MCF 10A (cell line): ENCODE measurements around the gene IVNS1ABP. TPM values are rescaled to one million over a fixed set of nuclear protein-coding genes. Genes with fewer than 3 reads are reported as not detected.
"Not testable (repeated sequence)": the region's sequence is repeated elsewhere in the genome, so short reads cannot be mapped to it uniquely, and the experiment has no call there.

ENCODE experiments used
- BruUV-seq: library from RNA; stranded (reverse); fragments of 400-500 nt; replicated peaks from 2 replicates; lab custom pipeline; 2021; lab: Mats Ljungman, UMichigan
- CTCF ChIA-PET: fragments of 300-600 bp; sonication (Branson Sonifier 250); formaldehyde crosslinking; extraction: SDS; loops from one replicate; lab custom pipeline; 2021; ENCODE audit warnings: antibody characterized with exemption, inconsistent platforms; lab: Yijun Ruan, JAX
- POLR2A ChIA-PET: fragments of 300-600, 350-650 bp; sonication (Branson Sonifier 250); formaldehyde crosslinking; extraction: SDS; loops from one replicate; lab custom pipeline; 2020; ENCODE audit warnings: antibody characterized with exemption, inconsistent platforms; lab: Yijun Ruan, JAX
- DNase-seq: peaks from one replicate; pipeline ENCODE4 v3.0.0-alpha.2; 2018; ENCODE audit not compliant: unreplicated experiment
- H3K27ac Mint-ChIP-seq: one replicate; pipeline ENCODE4 v1.8.0; 2022; ENCODE audit warnings: mild to moderate bottlenecking, low read depth, mixed read lengths; ENCODE audit not compliant: unreplicated experiment
- H3K27me3 Mint-ChIP-seq: one replicate; pipeline ENCODE4 v1.8.0; 2022; ENCODE audit warnings: mixed read lengths; ENCODE audit not compliant: insufficient read depth, unreplicated experiment
- H3K36me3 Mint-ChIP-seq: one replicate; pipeline ENCODE4 v1.8.0; 2022; ENCODE audit warnings: mild to moderate bottlenecking, moderate library complexity, mixed read lengths; ENCODE audit not compliant: insufficient read depth, unreplicated experiment
- H3K4me1 Mint-ChIP-seq: one replicate; pipeline ENCODE4 v1.8.0; 2022; ENCODE audit warnings: mixed read lengths; ENCODE audit not compliant: insufficient read depth, unreplicated experiment
- H3K4me3 Mint-ChIP-seq: one replicate; pipeline ENCODE4 v1.8.0; 2022; ENCODE audit warnings: mild to moderate bottlenecking, moderate library complexity, mixed read lengths; ENCODE audit not compliant: unreplicated experiment
- H3K9me3 Mint-ChIP-seq: one replicate; pipeline ENCODE4 v1.8.0; 2022; ENCODE audit warnings: mixed read lengths; ENCODE audit not compliant: unreplicated experiment
- intact Hi-C: fragments of 100-400 bp; cut with micrococcal nuclease; formaldehyde crosslinking; loops from 2 replicates; pipeline ENCODE4 v1.14.1; 2022
- total RNA-seq: library from RNA; stranded (reverse); gene quantifications from 2 replicates; pipeline ENCODE4 v1.2.3, GENCODE V29; 2022
- TF ChIP-seq, protein P1 (sequence below): fragments of 200-600 bp; IDR thresholded peaks from one replicate; pipeline ENCODE4 v1.8.0; 2022; ENCODE audit warnings: antibody characterized with exemption, mild to moderate bottlenecking; ENCODE audit not compliant: unreplicated experiment

Gene IVNS1ABP
- total RNA-seq, 1 experiment from 2014 or later = 92.0 TPM

DNA sequence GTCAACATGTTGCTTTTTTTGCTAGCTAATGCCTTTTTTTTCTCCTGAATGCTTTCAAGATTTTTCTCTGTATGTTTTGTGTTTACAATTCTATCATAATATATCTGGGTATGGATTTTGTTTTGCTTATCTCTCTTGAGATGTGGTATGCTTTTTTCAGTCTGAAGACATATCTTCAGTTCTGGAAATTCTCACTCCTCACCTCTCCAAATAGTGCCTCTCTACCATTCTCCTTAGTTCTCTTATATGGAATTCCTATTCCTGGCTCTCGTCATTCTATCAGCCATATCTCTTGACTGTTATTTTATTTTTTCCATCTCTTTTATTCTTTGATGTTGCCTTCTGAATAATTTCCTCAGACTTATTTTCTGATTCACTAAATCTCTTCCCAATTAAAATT is 58.4 kb downstream of the IVNS1ABP start:
- Mint-ChIP-seq H3K27me3 (no peaks in the 10 kb centered on the region), H3K4me1 (no peaks in the 10 kb centered on the region), H3K27ac (no peak overlapping the region), H3K9me3 (no peaks in the 10 kb centered on the region), H3K4me3 (no peak overlapping the region), H3K36me3 (no peaks in the 10 kb centered on the region)
- TF ChIP-seq, protein P1, sequence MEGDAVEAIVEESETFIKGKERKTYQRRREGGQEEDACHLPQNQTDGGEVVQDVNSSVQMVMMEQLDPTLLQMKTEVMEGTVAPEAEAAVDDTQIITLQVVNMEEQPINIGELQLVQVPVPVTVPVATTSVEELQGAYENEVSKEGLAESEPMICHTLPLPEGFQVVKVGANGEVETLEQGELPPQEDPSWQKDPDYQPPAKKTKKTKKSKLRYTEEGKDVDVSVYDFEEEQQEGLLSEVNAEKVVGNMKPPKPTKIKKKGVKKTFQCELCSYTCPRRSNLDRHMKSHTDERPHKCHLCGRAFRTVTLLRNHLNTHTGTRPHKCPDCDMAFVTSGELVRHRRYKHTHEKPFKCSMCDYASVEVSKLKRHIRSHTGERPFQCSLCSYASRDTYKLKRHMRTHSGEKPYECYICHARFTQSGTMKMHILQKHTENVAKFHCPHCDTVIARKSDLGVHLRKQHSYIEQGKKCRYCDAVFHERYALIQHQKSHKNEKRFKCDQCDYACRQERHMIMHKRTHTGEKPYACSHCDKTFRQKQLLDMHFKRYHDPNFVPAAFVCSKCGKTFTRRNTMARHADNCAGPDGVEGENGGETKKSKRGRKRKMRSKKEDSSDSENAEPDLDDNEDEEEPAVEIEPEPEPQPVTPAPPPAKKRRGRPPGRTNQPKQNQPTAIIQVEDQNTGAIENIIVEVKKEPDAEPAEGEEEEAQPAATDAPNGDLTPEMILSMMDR = no peak
- BruUV-seq = no TSS peak
- no peak for DNase-seq
- ChIA-PET POLR2A (no interaction called here), CTCF (no interaction called here)
- intact Hi-C loops = no loop called here

DNA sequence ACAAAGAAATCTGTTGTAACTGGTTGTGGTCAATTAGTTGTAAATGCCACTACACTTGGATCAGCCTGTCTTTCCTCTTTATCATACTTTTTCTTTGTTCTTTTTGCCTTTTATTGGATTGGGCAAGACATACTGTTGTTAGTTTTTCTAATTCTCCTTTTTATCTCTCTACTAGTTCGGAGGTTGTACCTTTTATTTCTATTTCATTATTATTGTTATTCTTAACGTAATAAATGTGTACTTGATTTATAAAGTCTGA is 59.2 kb downstream of the IVNS1ABP start:
- H3K4me3 Mint-ChIP-seq = no peak overlapping the region
- POLR2A ChIA-PET = no interaction called here
- CTCF ChIA-PET = no interaction called here

DNA sequence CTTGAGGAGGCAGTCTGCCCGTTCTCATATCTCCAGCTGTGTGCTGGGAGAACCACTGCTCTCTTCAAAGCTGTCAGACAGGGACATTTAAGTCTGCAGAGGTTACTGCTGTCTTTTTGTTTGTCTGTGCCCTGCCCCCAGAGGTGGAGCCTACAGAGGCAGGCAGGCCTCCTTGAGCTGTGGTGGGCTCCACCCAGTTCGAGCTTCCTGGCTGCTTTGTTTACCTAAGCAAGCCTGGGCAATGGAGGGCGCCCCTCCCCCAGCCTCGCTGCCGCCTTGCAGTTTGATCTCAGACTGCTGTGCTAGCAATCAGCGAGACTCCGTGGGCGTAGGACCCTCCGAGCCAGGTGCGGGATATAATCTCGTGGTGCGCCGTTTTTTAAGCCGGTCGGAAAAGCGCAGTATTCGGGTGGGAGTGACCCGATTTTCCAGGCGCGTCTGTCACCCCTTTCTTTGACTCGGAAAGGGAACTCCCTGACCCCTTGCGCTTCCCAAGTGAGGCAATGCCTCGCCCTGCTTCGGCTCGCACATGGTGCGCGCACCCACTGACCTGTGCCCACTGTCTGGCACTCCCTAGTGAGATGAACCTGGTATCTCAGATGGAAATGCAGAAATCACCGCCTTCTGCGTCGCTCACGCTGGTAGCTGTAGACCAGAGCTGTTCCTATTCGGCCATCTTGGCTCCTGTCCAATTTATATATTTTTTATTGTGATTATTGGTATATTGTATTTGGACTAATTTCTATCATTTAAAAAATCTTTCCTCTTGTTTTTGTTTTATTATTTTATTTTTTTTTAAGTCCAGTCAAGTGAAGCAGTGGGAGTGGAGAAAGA is 59.7 kb downstream of the IVNS1ABP start:
- DNase-seq, H3K4me3 Mint-ChIP-seq, H3K27me3 Mint-ChIP-seq, BruUV-seq, H3K4me1 Mint-ChIP-seq, H3K27ac Mint-ChIP-seq, CTCF ChIA-PET, intact Hi-C loops, H3K9me3 Mint-ChIP-seq, H3K36me3 Mint-ChIP-seq: not testable (repeated sequence)
- POLR2A ChIA-PET = interaction anchor here (0.7 kb wide), 1 partner anchor 74 kb away, joined by 3 read pairs; no protein-coding TSS in a partner anchor

More for the DNA sequence above, 59.2 kb downstream of the IVNS1ABP start:
- TF ChIP-seq, protein P1 = no peak
- no peak overlapping the region for H3K27ac Mint-ChIP-seq
- no TSS peak for BruUV-seq
- no peak for DNase-seq
- H3K9me3 Mint-ChIP-seq = no peaks in the 10 kb centered on the region
- no peaks in the 10 kb centered on the region for H3K27me3 Mint-ChIP-seq
- no peaks in the 10 kb centered on the region for H3K36me3 Mint-ChIP-seq
- intact Hi-C loops = no loop called here
- H3K4me1 Mint-ChIP-seq = no peaks in the 10 kb centered on the region

DNA sequence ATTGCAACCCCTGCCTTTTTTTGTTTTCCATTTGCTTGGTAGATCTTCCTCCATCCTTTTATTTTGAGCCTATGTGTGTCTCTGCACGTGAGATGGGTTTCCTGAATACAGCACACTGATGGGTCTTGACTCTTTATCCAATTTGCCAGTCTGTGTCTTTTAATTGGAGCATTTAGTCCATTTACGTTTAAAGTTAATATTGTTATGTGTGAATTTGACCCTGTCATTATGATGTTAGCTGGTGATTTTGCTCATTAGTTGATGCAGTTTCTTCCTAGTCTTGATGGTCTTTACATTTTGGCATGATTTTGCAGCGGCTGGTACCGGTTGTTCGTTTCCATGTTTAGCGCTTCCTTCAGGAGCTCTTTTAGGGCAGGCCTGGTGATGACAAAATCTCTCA is 61.4 kb downstream of the IVNS1ABP start:
- H3K27ac Mint-ChIP-seq, H3K4me1 Mint-ChIP-seq, H3K9me3 Mint-ChIP-seq, BruUV-seq, H3K27me3 Mint-ChIP-seq, CTCF ChIA-PET, intact Hi-C loops, POLR2A ChIA-PET, H3K4me3 Mint-ChIP-seq, H3K36me3 Mint-ChIP-seq, DNase-seq: not testable (repeated sequence)

DNA sequence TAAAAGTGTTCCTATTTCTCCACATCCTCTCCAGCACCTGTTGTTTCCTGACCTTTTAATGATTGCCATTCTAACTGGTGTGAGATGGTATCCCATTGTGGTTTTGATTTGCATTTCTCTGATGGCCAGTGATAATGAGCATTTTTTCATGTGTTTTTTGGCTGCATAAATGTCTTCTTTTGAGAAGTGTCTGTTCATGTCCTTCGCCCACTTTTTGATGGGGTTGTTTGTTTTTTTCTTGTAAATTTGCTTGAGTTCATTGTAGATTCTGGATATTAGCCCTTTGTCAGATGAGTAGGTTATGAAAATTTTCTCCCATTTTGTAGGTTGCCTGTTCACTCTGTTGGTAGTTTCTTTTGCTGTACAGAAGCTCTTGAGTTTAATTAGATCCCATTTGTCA is 64.6 kb downstream of the IVNS1ABP start:
- DNase-seq, POLR2A ChIA-PET, H3K4me3 Mint-ChIP-seq, CTCF ChIA-PET, intact Hi-C loops, H3K4me1 Mint-ChIP-seq, BruUV-seq, H3K36me3 Mint-ChIP-seq, H3K9me3 Mint-ChIP-seq, H3K27me3 Mint-ChIP-seq, H3K27ac Mint-ChIP-seq: not testable (repeated sequence)

DNA sequence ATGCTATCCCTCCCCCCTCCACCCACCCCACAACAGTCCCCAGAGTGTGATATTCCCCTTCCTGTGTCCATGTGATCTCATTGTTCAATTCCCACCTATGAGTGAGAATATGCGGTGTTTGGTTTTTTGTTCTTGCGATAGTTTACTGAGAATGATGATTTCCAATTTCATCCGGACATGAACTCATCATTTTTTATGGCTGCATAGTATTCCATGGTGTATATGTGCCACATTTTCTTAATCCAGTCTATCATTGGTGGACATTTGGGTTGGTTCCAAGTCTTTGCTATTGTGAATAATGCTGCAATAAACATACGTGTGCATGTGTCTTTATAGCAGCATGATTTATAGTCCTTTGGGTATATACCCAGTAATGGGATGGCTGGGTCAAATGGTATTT is 65.1 kb downstream of the IVNS1ABP start:
- H3K36me3 Mint-ChIP-seq, BruUV-seq, H3K27ac Mint-ChIP-seq, POLR2A ChIA-PET, H3K9me3 Mint-ChIP-seq, H3K27me3 Mint-ChIP-seq, H3K4me1 Mint-ChIP-seq, intact Hi-C loops, H3K4me3 Mint-ChIP-seq, DNase-seq: not testable (repeated sequence)
- CTCF ChIA-PET = interaction anchor here (3.6 kb wide), 1 partner anchor 13 kb away, joined by 20 read pairs; no protein-coding TSS in a partner anchor
